HG03139 (cell line): ENCODE measurements around the gene HYAL2.
A peak's percentile ranks its signal among the peaks of the same experiment; 100 is the strongest.
"Not testable (repeated sequence)": the region's sequence is repeated elsewhere in the genome, so short reads cannot be mapped to it uniquely, and the experiment has no call there.

Experiments used
- ATAC-seq: cut with Tn5 transposase; IDR thresholded peaks from one replicate; pipeline ENCODE4 v1.9.1; 2021; ENCODE audit not compliant: unreplicated experiment

Gene HYAL2

DNA sequence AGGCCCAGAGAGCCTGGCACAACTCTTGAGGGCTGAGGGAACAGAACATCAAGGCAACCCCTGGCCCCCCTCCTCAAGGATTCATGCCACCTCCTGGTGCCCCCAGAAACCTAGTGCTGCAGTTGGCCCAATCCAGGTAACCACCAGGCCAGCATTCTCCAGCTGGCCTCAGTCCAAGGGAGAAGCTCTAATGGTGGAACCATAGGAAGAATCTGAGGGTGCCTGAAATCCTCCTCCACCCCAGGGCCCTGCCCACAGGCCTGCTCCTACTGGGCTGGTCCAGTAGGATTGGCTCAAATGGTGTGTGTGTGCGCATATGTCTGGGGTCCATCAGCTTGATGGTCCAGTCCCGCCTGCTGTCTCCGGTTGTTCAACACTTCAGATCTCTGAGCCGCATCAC lies 7.7 kb downstream of the HYAL2 start:
- ATAC-seq, result no peak

- ATAC-seq, result no peak
Observed at GRCh38 chr3:50314342-50314741, 8.2 kb downstream of the HYAL2 start.

DNA sequence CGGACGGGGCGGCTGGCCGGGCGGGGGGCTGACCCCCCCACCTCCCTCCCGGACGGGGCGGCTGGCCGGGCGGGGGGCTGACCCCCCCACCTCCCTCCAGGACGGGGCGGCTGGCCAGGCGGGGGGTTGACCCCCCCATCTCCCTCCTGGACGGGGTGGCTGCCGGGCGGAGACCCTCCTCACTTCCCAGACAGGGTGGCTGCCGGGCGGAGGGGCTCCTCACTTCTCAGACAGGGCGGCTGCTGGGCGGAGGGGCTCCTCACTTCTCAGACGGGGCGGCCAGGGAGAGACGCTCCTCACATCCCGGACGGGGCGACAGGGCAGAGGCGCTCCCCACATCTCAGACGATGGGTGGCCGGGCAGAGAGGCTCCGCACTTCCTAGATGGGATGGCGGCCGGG lies 10.5 kb downstream of the HYAL2 start:
- ATAC-seq, result not testable (repeated sequence)

DNA sequence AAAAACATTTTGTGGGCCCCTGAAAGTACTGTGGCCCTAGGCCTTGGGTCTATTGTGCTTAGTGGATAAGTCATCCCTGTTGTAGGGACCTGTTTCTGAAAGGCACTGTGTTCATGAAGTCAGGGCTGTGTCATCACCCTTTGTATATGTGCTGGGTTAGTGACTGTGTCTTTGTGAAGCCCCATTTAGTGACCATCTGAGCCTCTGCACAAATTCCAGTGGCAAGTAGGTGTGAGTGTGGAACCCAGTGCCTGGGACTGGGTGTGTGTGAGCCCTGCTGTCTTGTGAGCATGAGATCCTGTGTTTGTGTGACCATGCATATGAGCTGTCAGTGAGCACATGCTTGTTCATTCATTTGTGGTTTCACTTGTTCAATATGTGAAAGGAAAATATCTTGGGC lies 17.9 kb downstream of the HYAL2 start:
- no peak for ATAC-seq

DNA sequence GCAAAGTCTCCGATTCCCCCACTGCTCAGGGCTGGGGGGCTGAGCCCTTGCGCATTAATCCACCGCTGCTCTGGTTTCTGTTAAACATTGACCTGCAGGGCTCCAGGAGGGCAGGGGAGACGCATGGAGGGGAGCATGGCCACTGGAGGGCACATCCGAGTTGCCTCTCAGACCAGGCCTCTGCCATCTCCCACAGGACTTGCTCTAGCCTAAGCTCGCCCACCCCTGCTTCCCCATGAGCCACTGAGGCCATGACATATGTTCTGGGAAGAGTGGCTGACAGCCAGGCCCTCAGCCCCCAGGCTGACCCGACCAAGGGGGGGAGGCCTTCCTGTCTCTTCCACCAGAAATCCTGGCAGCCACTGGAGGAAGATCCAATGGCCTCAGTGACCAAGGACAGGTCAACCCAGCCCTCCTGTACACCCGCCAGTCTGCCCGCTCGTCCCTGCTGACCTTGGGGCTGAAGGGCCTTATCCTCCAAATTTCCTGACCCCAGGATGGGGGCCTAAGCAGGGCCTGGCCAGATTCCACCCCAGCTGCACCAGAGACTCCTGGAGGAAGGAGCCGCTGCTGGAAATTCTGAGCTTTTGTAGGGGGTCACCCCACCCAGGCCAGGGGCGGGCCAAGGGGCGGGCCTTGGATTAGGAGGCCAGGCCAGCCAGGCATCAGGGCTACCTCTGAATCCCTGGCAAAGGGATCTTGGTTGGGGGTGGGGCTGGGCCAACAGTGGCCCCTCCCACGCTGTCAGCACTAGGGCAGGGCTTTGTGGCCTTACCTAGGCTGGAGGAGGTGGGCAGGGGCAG lies 19.3 kb downstream of the HYAL2 start, which contains the start of gene HYAL1:
Gene HYAL1, minus strand, starts transcription at position 562 of the 803 bp plus-strand sequence. CDS start 618 bp downstream, outside the sequence.
- ATAC-seq, result no peak

GRCh38 chr3:50302095-50303012 lies 20.2 kb downstream of the HYAL2 start:
- ATAC-seq, result no peak

DNA sequence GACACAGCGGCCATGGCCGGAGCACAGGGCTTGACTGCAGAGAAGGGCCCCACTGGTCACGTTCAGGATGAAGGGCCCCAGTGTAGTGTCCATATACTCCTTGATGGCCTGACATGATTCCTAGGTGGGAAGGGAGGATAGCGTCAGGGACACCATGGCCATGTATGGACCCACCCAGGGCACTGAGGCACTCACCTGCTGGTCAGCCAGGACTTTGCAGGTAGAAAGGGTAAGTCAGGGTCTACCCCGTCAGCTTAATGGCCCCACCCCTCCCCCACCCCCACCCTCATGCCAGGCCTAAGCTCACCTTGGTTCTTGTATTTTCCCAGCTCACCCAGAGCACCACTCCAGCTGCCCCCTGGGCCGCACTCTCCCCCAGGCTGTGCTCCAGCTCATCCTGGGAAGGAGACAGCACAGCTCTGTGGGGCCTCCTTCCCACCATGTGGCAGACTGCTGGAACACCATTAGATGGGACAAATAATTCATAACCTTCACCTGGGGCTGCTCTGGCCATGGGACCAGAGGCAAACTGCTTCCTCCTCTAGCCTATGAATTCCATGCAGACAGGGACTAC lies 21.8 kb downstream of the HYAL2 start:
- ATAC-seq, result no peak

DNA sequence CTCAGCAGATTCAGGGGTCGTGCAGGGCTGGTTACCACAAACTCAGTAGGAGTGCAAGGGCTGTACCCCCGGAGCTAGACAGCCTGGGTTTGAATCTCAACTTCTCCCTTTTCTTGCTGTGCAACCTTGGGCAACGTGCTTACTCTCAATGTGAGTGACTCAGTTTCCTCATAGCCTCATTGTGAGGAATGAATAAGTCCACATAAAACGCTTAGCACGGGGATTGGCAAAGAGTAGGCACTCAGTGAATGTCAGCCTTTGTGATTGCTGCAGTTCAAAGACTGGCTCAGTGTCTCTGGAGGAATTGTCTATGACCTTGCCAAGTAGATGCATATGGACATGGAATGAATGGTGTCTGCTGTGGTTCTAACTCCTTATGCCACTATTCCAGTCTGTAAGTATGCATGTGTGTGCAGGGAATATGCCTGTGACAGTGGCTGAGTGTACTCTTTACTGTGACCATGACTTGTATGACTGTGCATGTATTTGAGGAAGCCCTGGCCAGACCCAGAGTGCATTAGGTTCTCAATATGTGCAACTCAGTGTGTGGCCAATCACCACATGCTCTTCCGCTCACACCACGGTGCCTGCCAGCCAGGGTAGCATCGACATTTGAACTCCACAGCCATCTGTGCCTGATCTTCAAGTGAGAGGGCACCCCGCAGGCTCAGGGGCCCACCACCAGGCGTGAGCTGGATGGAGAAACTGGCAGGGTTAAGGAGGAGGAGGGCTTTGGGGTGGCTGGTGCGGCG lies 22.4 kb downstream of the HYAL2 start:
- no peak for ATAC-seq

DNA sequence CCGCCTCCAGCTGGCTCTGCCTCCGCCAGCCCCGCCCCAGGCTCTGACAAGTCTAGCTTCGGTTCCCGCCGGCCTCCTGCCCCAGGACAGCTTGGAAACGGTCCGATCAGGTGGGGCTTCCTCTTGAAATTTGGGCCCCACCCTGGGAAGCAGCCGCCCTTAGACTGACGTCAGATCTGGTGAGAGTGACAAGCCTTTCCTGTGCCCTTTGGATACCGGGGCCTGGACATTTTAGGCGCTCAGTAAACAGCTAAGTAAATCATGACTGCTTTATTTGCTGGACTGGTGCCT lies 23.0 kb downstream of the HYAL2 start:
- no peak for ATAC-seq

DNA sequence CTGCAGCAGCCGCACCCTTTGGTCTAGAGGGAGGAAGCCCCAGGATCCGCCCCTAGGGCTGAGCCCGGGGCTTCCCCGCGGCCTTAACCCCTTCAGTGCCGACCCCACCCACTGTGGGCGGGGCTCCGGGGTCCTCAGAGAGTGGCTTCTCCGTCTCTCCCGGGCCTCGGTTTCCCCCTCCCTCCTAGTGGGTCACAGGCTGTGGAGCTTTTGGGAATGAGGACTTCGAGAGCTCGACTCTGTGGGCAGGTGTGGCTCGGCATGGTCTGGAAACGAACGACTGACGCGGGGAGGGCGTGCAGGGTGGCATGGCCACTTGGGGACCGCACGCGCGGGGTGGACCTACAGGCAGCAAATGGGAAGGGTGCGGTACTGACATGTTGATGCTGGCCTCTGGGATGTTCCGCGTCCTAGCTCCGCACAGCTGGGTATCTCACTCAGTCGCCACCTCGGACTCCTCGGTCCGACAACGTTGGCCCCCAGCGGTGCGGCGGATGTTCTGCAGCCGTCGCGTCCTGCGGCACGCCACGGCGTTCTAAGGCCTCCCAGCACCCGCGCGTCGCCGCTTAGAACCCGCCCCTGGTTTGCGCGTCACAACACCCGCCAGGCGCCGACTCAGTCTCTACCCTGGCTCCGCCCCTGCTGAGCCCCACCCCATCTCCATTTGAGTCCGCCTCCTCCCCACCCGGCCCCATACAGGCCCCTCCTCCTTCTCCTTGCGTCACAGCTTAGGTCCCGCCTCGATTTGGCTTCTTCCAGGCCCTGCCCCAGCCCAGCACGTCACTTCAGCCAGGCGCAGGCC lies 23.5 kb downstream of the HYAL2 start, which contains the start of the genes HYAL3 and NAA80:
Gene HYAL3, minus strand, starts transcription at position 570 of the 802 bp plus-strand sequence. CDS start 3,803 bp downstream, outside the sequence.
Gene NAA80, minus strand, starts transcription at position 570 of the 802 bp plus-strand sequence. CDS start 1,942 bp downstream, outside the sequence.
- ATAC-seq, result peak; percentile 80

GRCh38 chr3:50297896-50298725 lies 24.4 kb downstream of the HYAL2 start:
- no peak for ATAC-seq

DNA sequence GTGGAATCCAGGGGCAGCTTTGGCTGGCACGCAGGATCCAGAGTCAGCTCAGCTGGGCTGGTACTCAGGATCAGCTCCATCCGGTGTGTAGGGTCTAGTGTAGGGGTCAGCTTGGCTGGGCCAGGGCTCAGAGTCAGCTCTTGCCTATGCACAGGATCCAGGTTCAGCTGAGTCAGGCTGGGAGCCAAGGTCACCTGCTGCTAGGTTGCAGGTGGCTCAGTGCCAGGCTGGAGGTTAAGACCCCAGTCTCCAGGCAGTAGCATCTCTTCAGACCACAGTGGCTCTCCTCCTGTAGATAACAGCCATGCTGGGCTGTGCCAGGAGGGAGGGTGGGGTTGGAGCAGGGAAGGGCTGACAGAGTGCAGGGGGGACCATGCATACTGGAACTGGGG lies 25.2 kb downstream of the HYAL2 start:
- no peak for ATAC-seq

- ATAC-seq, result no peak
Observed at GRCh38 chr3:50296721-50297383, 25.7 kb downstream of the HYAL2 start.

- ATAC-seq, result no peak
Observed at GRCh38 chr3:50295553-50296431, 26.8 kb downstream of the HYAL2 start.

- ATAC-seq, result no peak
Observed at GRCh38 chr3:50294492-50295403, 27.8 kb downstream of the HYAL2 start.

DNA sequence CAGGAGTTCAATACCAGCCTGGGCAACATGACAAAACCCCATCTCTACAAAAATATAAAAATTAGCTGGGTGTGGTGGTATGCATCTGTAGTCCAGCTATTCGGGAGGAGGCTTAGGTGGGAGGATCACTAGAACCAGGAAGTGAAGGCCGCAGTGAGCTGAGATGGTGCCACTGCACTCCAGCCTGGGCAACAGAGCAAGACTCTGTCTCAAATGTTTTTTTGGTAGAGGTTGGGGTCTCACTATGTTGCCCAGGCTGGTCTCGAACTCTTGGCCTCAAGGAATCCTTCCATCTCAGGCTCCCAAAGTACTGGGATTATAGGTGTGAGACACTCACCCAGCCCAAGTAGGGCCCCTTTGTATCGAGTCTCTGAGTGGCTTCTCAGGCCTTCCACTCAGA lies 28.5 kb downstream of the HYAL2 start:
- ATAC-seq, result no peak
